Progenitor cell of endocrine pancreas (in vitro differentiated cells): Measurements from ENCODE around the gene AGTRAP. TPM values are rescaled to one million over a fixed set of nuclear protein-coding genes. Genes with fewer than 3 reads are reported as not detected.

Experiments used
- DNase-seq: peaks from one replicate; pipeline ENCODE4 v3.0.0; 2021; ENCODE audit warnings: low spot score; ENCODE audit not compliant: unreplicated experiment
- H3K27ac Mint-ChIP-seq: 2 replicates; pipeline ENCODE4 v1.8.0; 2021; ENCODE audit warnings: mild to moderate bottlenecking, moderate library complexity, mixed read lengths
- H3K27me3 Mint-ChIP-seq: 2 replicates; pipeline ENCODE4 v1.8.0; 2021; ENCODE audit warnings: mixed read lengths
- H3K36me3 Mint-ChIP-seq: 2 replicates; pipeline ENCODE4 v1.8.0; 2022; ENCODE audit warnings: mixed read lengths; ENCODE audit not compliant: insufficient read depth
- H3K4me1 Mint-ChIP-seq: 2 replicates; pipeline ENCODE4 v1.8.0; 2021; ENCODE audit warnings: low read depth, mixed read lengths
- H3K4me3 Mint-ChIP-seq: 2 replicates; pipeline ENCODE4 v1.8.0; 2021; ENCODE audit warnings: low read depth, mild to moderate bottlenecking, moderate library complexity, mixed read lengths
- H3K9me3 Mint-ChIP-seq: 2 replicates; pipeline ENCODE4 v1.8.0; 2021; ENCODE audit warnings: low read depth, mixed read lengths
- total RNA-seq: library from RNA; stranded (reverse); gene quantifications from 2 replicates; pipeline ENCODE4 v1.2.1, GENCODE V29; 2021
- TF ChIP-seq, protein P1 (sequence below): fragments of 200-600 bp; sonication (generic); IDR thresholded peaks from one replicate; pipeline ENCODE4 v1.5.0; 2021; ENCODE audit warnings: antibody characterized with exemption, mild to moderate bottlenecking; ENCODE audit not compliant: unreplicated experiment

Gene AGTRAP
- total RNA-seq, 1 donor from 2014 or later, result 34.2 TPM

DNA sequence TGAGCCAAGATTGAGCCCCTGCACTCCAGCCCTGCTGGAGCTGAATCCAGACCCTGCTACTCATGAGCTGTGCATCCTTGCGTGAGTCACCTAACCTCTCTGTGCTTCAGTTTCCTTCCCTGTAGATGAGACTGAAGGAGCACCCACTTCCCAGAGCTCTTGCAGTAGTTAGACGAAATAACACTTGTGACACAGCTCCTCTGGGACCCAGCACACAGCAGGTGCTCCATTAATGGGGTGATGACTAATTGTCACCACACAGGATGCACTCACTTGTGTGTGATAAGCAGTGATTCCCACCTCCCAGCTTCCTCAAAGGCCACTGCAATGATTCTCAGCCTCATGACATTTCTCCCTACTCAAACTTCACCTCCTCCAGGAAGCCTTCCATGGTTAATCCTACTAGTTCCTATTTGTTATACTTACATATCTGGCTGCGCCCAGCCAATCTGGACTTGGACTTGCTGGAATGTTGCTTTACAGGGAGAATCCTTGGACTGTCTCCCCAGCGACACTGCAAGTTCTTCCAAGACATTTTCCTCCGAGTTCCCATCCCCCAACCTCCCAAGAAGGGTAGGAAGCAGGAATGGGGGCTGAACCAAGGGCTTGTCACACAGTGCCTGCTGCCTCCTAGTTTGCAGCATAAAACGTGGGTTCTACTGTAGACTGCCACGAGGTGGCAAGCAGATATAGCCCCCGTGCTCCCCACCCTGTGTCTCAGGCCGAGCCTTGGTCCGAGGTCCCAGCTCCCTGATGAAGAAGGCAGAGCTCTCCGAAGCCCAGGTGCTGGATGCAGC, 27.2 kb upstream of the AGTRAP start:
- no peaks in the 10 kb centered on the region for H3K36me3 Mint-ChIP-seq
- H3K27me3 Mint-ChIP-seq, result peaks cover 16% of the 10 kb centered on the region
- TF ChIP-seq, protein P1, sequence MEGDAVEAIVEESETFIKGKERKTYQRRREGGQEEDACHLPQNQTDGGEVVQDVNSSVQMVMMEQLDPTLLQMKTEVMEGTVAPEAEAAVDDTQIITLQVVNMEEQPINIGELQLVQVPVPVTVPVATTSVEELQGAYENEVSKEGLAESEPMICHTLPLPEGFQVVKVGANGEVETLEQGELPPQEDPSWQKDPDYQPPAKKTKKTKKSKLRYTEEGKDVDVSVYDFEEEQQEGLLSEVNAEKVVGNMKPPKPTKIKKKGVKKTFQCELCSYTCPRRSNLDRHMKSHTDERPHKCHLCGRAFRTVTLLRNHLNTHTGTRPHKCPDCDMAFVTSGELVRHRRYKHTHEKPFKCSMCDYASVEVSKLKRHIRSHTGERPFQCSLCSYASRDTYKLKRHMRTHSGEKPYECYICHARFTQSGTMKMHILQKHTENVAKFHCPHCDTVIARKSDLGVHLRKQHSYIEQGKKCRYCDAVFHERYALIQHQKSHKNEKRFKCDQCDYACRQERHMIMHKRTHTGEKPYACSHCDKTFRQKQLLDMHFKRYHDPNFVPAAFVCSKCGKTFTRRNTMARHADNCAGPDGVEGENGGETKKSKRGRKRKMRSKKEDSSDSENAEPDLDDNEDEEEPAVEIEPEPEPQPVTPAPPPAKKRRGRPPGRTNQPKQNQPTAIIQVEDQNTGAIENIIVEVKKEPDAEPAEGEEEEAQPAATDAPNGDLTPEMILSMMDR, result no peak
- DNase-seq, result no peak
- peak overlapping the region; percentile 33 for H3K27ac Mint-ChIP-seq
- no peaks in the 10 kb centered on the region for H3K9me3 Mint-ChIP-seq
- no peaks in the 10 kb centered on the region for H3K4me1 Mint-ChIP-seq
- no peak overlapping the region for H3K4me3 Mint-ChIP-seq

- no peaks in the 10 kb centered on the region for H3K9me3 Mint-ChIP-seq
- DNase-seq, result no peak
- H3K4me3 Mint-ChIP-seq, result no peak overlapping the region
- TF ChIP-seq, protein P1, result no peak
- no peaks in the 10 kb centered on the region for H3K36me3 Mint-ChIP-seq
- H3K4me1 Mint-ChIP-seq, result no peaks in the 10 kb centered on the region
- no peak overlapping the region for H3K27ac Mint-ChIP-seq
- peaks cover 4% of the 10 kb centered on the region for H3K27me3 Mint-ChIP-seq
Observed at GRCh38 chr1:11711490-11711889, 24.4 kb upstream of the AGTRAP start.

- H3K9me3 Mint-ChIP-seq, result no peaks in the 10 kb centered on the region
- H3K4me3 Mint-ChIP-seq, result no peak overlapping the region
- no peaks in the 10 kb centered on the region for H3K4me1 Mint-ChIP-seq
- TF ChIP-seq, protein P1, result no peak
- no peak for DNase-seq
- peaks cover 4% of the 10 kb centered on the region for H3K27me3 Mint-ChIP-seq
- no peaks in the 10 kb centered on the region for H3K36me3 Mint-ChIP-seq
- no peak overlapping the region for H3K27ac Mint-ChIP-seq
Observed at GRCh38 chr1:11712285-11712684, 23.7 kb upstream of the AGTRAP start.

DNA sequence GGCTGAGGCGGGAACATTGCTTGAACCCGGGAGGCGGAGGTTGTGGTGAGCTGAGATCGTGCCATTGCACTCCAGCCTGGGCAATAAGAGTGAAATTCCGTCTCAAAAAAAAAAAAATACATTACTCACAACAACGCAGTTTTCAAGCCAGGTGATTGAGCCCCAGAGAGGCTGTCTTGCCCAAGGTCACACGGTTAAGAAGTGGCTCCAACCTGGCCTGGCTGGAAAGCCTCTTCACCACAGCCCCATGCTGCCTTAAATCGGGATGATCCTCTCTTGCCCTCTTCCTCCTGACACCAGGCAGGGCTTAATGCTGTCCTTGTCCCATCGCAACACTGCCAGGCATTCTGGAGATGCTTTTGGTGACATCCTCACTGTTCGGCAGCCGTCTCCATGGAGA, 22.8 kb upstream of the AGTRAP start:
- no peak overlapping the region for H3K4me3 Mint-ChIP-seq
- no peak for DNase-seq
- TF ChIP-seq, protein P1, result no peak
- no peaks in the 10 kb centered on the region for H3K4me1 Mint-ChIP-seq
- H3K9me3 Mint-ChIP-seq, result no peaks in the 10 kb centered on the region
- H3K27ac Mint-ChIP-seq, result no peak overlapping the region
- peaks cover 4% of the 10 kb centered on the region for H3K27me3 Mint-ChIP-seq
- H3K36me3 Mint-ChIP-seq, result no peaks in the 10 kb centered on the region

- Mint-ChIP-seq H3K27me3 (peaks cover 18% of the 10 kb centered on the region), H3K4me3 (no peak overlapping the region), H3K4me1 (no peaks in the 10 kb centered on the region), H3K27ac (no peak overlapping the region), H3K36me3 (no peaks in the 10 kb centered on the region), H3K9me3 (no peaks in the 10 kb centered on the region)
- TF ChIP-seq, protein P1, result no peak
- DNase-seq, result no peak
Observed at GRCh38 chr1:11714831-11715575, 20.9 kb upstream of the AGTRAP start.
